HG03439 (cell line): ENCODE results near the gene MMP21.

Source experiments
- ATAC-seq: cut with Tn5 transposase; IDR thresholded peaks from one replicate; pipeline ENCODE4 v1.9.1; 2021; ENCODE audit warnings: mild to moderate bottlenecking, moderate library complexity; ENCODE audit not compliant: unreplicated experiment

MMP21 gene, protein sequence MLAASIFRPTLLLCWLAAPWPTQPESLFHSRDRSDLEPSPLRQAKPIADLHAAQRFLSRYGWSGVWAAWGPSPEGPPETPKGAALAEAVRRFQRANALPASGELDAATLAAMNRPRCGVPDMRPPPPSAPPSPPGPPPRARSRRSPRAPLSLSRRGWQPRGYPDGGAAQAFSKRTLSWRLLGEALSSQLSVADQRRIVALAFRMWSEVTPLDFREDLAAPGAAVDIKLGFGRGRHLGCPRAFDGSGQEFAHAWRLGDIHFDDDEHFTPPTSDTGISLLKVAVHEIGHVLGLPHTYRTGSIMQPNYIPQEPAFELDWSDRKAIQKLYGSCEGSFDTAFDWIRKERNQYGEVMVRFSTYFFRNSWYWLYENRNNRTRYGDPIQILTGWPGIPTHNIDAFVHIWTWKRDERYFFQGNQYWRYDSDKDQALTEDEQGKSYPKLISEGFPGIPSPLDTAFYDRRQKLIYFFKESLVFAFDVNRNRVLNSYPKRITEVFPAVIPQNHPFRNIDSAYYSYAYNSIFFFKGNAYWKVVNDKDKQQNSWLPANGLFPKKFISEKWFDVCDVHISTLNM

GRCh38 chr10:125775491-125776106 is at the start of gene MMP21:
Gene MMP21, minus strand, starts transcription at chr10:125775821. Its CDS starts 0 bp downstream, at chr10:125775821.
- ATAC-seq = no peak

GRCh38 chr10:125824736-125825135 is 49.1 kb upstream of the MMP21 start:
- no peak for ATAC-seq

DNA sequence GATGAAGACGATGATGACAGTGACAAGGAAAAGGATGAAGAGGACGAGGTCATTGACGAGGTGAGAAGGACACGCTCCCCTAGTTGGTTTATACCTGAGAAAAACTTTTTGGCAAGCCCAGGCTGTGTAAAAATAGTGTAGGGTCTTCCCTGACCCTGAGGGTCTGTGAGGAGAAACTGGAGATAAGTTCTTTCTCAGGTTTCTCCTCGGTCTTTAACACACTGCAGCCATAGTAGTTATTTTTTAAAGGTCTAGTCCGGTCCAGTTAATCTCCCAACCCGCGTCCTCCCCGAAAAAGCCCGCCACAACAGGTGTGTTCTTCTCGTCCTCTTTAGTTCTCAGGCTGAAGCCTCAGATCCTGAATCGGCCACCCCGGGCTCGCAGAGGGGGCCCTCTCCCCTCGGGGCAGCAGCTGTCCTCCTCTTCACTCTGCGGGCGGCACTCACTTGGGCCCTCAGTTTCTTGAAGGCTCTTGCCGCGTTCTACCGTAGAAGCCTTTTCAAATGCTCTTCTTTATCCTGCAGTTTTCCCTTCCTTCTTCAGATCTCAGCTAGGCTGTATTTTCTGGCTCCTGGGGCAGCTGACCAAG is 48.1 kb upstream of the MMP21 start:
- peak; percentile 0 for ATAC-seq

DNA sequence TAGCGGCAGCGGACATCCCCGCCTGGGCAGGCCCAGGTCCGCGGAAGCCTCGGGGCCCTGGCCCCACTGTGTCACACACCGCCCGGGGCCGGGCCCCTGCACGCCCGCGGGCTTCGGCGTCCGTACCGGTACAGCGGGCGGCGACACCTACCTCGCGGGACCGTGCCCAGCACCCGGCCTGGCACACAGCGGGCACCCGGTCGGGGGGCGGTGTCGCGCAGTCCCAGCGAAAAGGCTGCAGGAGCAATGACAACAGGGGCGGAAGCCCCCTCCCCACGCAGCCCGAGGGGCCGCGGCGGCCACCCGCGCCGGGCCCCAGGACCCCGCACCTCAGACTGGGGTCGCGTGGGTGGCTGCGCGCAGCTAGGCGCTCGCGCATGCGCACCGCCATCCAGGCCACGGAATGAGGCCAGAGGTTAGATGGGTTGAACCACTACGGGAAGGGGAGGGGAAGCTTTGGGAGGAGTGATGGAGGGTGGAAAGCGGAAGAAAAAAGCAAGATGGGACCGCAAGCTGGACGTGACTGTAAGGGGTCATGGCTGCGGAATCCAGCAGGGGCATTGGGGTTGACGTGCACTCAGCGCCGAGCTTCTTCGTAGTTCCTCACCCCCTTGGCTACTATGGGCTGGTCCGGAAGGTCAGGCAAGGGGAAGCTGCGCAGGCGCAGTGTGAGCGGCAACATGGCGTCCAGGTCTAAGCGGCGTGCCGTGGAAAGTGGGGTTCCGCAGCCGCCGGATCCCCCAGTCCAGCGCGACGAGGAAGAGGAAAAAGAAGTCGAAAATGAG is 47.4 kb upstream of the MMP21 start, which contains the start of the genes BCCIP and UROS:
Gene BCCIP, plus strand, starts transcription at position 669 of the 785 bp plus-strand sequence. Its CDS starts 12 bp downstream, at position 681.
Gene UROS, minus strand, starts transcription at position 381 of the 785 bp plus-strand sequence. CDS start 6,759 bp downstream, outside the sequence.
- ATAC-seq = peak; percentile 86

- ATAC-seq = peak; percentile 46
Measured at GRCh38 chr10:125820701-125821100, 45.1 kb upstream of the MMP21 start.

- no peak for ATAC-seq
Measured at GRCh38 chr10:125817337-125817946, 41.8 kb upstream of the MMP21 start.

DNA sequence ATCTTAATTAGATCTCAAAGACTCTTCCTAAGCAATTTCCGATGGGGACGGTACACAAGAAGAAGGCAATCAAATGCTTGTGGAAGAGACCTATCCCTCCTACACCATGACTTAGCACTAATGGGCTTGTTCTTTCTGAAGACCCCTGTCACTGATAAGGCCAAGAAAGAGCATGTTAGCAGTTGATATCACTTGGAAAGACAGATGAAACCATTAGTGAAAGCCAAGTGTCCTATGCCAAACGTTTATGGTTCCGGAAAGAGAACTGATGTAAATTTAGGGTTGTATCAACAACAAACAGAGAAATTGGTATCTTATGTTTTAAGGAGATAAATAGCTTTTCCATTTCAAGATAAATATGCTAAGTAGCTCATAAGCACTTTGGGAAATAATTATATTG is 40.9 kb upstream of the MMP21 start:
- no peak for ATAC-seq

DNA sequence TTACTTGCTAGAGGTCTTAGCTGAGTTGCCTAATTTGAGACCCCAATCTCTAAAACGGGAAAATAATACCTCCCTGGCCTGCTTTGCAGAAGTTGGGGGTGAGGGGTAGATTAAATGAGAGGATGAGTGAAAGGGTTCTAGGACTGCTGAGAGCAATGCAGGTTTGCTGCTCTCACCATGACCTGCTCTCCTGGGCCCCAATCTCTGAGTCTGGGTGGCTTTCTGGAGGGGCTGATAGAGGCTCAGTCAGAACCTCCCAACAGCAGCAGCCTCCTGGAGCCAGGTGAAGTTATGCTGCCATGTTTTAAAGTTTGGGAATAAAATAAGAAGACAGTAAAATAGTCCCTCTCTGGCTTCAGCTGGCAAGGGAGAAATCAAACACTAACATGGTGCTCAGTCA is 40.1 kb upstream of the MMP21 start:
- ATAC-seq = no peak

GRCh38 chr10:125812128-125812750 is 36.6 kb upstream of the MMP21 start:
- no peak for ATAC-seq

GRCh38 chr10:125811251-125811650 is 35.6 kb upstream of the MMP21 start:
- ATAC-seq = no peak

DNA sequence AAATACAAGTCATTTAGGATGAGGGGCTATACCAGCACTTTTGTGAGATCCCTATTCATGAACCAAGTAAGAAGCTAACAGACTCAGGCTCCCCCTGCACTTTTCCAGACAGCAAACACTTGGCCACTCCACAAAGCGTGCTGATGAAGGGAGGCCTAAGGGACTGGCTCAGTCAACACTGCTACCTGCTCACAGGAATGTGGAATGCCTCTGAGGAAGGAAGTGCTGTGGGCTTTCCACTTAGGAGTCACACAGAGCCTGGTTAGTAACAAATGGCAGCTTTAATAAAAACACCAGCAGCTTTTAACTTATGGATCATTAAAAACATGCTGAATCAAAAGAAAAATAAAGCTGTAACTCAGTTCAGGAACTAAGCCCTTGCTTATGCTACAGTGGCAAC is 32.4 kb upstream of the MMP21 start:
- no peak for ATAC-seq

DNA sequence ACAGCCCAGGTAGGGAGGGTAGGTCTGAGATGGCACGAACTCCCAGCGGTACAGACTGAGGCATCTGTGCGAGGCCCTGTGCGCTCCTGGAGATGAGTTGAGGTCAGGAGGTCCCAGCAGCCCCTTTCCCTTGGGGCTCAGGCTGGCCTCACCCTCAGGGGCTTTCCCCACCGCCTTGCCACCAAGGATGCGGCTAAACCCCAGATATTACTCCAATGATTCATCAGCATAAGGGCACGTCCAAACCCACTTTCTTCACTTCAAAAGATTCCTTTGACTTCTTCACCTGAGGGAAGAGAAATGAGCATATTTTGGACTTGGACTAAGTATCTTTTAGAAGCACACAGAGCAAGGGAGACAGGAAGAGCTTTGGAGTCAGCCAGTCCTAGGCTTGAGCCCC is 27.1 kb upstream of the MMP21 start:
- ATAC-seq = no peak

DNA sequence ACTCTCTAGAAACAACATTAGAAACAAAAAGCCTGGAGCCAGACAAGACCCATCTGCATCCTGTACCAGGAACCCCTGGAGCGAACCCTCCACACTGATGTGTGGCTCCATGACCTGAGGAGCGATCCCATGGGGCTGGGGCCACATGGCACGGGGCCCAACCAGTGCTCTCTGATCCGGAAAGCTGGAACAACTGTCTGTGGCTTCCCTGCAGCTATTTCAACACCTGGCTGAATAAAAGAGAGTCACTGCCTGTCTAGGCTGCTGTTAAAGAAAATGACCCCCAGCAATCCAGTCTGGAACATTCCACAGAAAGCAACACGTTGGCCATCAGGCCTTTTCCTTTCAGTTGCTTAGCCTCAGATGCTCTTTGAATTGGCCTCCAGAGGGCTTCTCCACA is 26.5 kb upstream of the MMP21 start:
- ATAC-seq = no peak

DNA sequence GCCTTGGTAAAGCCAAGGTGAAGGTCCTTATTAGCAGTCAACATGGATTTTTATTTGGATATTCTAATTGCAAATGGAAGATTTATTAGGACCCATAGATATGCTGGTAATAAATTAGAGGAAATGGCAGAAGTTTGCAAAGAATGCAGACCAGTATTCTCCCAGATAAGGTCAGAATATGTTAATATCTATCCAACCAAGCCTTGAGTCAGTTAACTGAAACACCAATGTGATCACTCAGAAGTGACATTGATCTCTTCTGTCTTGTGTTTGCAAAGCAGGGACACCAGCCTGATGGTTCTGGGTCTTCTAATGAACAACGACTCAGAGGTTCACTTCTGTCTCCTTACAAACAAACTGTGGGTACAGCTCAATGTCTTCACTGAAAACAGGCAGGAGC is 26.0 kb upstream of the MMP21 start:
- no peak for ATAC-seq

GRCh38 chr10:125799451-125800182 is 24.0 kb upstream of the MMP21 start:
- no peak for ATAC-seq

GRCh38 chr10:125797994-125798662 is 22.5 kb upstream of the MMP21 start:
- no peak for ATAC-seq

GRCh38 chr10:125797424-125797823 is 21.8 kb upstream of the MMP21 start:
- no peak for ATAC-seq

GRCh38 chr10:125795637-125796190 is 20.1 kb upstream of the MMP21 start:
- no peak for ATAC-seq
